NCI-H1105 (cell line): Measurements from ENCODE around the gene KCNK4.

ENCODE experiments used
- DNase-seq: peaks from one replicate; lab custom pipeline; 2025; lab: John Stamatoyannopoulos, UW

KCNK4 gene

GRCh38 chr11:64347193-64347867 lies 56.2 kb downstream of the KCNK4 start:
- no peak for DNase-seq

GRCh38 chr11:64348383-64349024 lies 57.4 kb downstream of the KCNK4 start:
- no peak for DNase-seq

GRCh38 chr11:64349025-64349387 lies 57.9 kb downstream of the KCNK4 start:
- DNase-seq, result no peak

- DNase-seq, result no peak
These were observed 58.3 kb downstream of the KCNK4 start for GRCh38 chr11:64349404-64349803.
